ENCODE data around the gene FBRSL1.

FBRSL1 gene

GRCh38 chr12:132486576-132486975, 3.4 kb upstream of the FBRSL1 start:
- no peak for DNase-seq (ENCODE audit: low spot score)
- in situ Hi-C loops (cut with MboI; ENCODE audit: low sequenced_read_pairs, unreplicated experiment) = no loop called here
- TF ChIP-seq, protein P1, sequence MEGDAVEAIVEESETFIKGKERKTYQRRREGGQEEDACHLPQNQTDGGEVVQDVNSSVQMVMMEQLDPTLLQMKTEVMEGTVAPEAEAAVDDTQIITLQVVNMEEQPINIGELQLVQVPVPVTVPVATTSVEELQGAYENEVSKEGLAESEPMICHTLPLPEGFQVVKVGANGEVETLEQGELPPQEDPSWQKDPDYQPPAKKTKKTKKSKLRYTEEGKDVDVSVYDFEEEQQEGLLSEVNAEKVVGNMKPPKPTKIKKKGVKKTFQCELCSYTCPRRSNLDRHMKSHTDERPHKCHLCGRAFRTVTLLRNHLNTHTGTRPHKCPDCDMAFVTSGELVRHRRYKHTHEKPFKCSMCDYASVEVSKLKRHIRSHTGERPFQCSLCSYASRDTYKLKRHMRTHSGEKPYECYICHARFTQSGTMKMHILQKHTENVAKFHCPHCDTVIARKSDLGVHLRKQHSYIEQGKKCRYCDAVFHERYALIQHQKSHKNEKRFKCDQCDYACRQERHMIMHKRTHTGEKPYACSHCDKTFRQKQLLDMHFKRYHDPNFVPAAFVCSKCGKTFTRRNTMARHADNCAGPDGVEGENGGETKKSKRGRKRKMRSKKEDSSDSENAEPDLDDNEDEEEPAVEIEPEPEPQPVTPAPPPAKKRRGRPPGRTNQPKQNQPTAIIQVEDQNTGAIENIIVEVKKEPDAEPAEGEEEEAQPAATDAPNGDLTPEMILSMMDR (IDR thresholded peaks at IDR 0.05; ENCODE audit: borderline replicate concordance, control extremely low read depth, extremely low read depth, insufficient read depth, missing control alignments) = no peak

DNA sequence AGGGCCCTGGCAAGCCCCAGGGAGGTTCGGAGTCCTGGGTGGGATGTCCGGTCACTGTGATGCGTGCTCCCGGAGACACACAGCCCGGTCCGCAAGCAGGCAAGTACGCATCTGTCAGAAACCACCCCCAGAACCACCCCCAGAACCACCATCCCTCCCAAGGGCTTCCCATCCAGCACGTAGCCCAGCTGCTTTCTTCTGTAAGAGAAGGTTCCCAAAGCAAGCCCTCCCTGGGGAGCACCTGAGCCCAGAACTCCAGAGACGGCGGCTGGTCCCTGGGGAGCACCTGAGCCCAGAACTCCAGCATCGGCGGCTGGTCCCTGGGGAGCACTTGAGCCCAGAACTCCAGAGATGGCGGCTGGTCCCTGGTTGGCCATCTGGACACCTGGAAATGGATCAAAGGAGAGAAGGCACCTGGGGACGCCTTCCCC, 2.6 kb upstream of the FBRSL1 start:
- in situ Hi-C loops (cut with MboI; ENCODE audit: low sequenced_read_pairs, unreplicated experiment) = no loop called here
- TF ChIP-seq, protein P1 (IDR thresholded peaks at IDR 0.05; ENCODE audit: borderline replicate concordance, control extremely low read depth, extremely low read depth, insufficient read depth, missing control alignments) = no peak
- DNase-seq (ENCODE audit: low spot score) = no peak

DNA sequence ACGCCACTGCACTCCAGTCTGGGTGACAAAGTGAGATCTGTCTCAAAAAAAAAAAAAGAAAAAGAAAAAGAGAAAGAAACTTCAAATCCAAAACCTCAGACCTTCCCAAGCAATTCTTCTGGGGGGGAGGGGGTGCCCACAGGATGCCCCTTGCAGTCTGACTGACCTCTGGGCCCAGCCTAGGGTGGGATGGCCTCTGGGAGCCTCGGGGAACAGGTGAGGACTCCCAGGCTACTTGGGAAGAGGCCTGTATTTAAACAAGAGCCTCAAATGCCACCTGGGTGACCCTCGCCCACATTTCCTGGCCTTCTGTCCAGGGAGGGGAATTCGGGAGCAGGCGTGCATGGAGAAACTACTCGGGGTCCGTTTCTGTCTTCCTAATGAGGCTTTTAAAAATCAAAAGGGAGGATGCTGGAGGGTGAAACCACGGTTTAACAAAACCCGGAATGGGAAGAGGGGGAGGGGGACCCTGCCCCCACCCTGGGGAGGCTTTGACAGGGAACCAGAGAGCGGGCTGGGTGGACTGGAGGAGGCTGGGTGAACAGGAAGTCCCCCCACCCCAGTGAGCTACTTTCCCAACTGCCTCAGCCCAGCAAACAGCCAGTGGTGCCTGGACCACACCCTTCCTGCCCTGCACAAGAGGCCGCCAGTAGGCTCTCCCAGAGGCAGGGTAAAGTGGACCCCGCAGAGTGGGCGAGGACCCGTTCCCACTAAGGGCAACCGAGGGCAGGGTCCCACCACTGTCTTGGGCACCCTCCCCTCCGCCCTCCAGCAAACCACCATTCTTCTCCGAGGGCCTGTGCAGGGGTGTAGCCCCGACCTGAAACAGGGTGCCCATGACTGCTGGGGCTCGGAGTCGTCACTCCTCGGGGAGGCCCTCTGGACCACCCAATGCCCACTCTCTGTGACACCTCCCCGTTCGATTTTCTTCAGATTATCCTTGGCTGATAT, 1.5 kb upstream of the FBRSL1 start:
- in situ Hi-C loops (cut with MboI; ENCODE audit: low sequenced_read_pairs, unreplicated experiment) = no loop called here
- TF ChIP-seq, protein P1 (IDR thresholded peaks at IDR 0.05; ENCODE audit: borderline replicate concordance, control extremely low read depth, extremely low read depth, insufficient read depth, missing control alignments) = no peak

GRCh38 chr12:132489078-132489601, 811 bp upstream of the FBRSL1 start:
- peak; percentile 66 for DNase-seq (ENCODE audit: low spot score)
- TF ChIP-seq, protein P1 (IDR thresholded peaks at IDR 0.05; ENCODE audit: borderline replicate concordance, control extremely low read depth, extremely low read depth, insufficient read depth, missing control alignments) = no peak
- in situ Hi-C loops (cut with MboI; ENCODE audit: low sequenced_read_pairs, unreplicated experiment) = no loop called here

More for the DNA sequence above, 1.5 kb upstream of the FBRSL1 start:
- no peak for DNase-seq (ENCODE audit: low spot score)

DNA sequence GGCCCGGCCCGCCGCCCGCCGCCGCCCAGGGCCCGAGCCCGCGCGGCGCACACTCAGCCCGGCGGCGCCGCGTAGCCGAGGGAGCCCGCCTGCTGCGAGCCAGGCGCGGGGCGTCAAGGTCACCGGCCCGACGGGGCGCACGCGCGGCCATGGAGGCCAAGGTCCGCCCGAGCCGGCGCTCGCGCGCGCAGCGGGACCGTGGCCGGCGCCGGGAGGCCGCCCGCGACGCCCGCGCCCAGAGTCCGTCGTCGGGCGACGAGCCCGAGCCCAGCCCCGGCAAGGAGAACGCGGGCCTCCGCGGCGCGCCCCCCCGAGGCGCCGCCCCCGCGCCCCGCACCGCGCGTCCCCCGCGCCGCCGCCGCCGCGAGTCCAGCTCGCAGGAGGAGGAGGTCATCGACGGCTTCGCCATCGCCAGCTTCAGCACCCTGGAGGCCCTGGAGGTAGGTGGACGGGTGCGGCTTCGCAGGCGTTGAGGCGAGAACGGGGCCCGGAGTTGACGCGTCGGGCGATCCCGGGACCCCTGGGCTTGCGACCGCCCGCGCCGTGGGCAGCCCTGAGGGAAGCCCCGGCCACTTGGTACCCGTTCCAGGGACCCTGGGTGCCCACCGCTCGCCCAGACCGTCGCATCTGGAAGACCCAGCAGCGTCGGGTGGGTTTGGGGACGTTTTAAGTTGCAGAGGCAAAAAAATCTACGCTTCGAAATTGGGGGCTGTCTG, 629 bp downstream of the FBRSL1 start:
- TF ChIP-seq, protein P1 (IDR thresholded peaks at IDR 0.05; ENCODE audit: borderline replicate concordance, control extremely low read depth, extremely low read depth, insufficient read depth, missing control alignments) = no peak
- in situ Hi-C loops (cut with MboI; ENCODE audit: low sequenced_read_pairs, unreplicated experiment) = no loop called here

DNA sequence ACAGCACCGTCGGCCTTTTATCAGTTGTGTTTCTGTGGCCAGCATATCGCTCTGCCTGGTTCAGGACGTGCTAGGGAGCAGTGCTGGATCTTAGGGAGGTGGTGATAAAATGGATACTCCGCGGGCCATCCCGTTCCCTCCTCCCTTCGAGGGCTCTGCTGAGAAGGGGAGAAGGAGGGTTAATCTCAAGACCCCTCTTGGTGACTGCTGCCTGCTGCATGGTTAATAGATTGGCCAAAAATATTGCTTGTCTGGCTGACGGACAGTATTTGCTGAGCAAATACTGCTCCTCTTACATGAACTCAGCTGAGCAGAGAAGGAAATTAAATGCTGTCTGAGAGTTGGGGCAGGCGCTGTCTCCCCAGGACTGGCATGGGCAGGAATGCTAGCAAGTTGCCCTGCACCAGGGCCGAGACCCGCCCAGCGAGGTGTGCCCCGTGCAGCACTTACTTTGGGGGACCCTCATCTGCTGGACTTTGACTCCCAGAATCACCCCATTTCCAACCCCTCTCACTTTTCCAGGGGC, 1.2 kb downstream of the FBRSL1 start:
- TF ChIP-seq, protein P1 (IDR thresholded peaks at IDR 0.05; ENCODE audit: borderline replicate concordance, control extremely low read depth, extremely low read depth, insufficient read depth, missing control alignments) = no peak
- in situ Hi-C loops (cut with MboI; ENCODE audit: low sequenced_read_pairs, unreplicated experiment) = no loop called here
- no peak for DNase-seq (ENCODE audit: low spot score)

More for the DNA sequence above, 629 bp downstream of the FBRSL1 start:
- no peak for DNase-seq (ENCODE audit: low spot score)
